MM.1S (cell line): ENCODE measurements around the gene SNX1.

ENCODE experiments used
- CTCF ChIP-seq: fragments of 300-600 bp; sonication (generic); IDR thresholded peaks from 2 replicates; pipeline ENCODE4 v1.5.1; 2016; ENCODE audit warnings: antibody characterized with exemption, low read length, mixed read lengths
- EZH2 ChIP-seq: fragments of 300-600 bp; sonication (generic); optimal IDR thresholded peaks from 2 replicates; pipeline ENCODE3; 2017; ENCODE audit warnings: low read depth, mild to moderate bottlenecking, antibody characterized with exemption, low read length, mixed read lengths
- EZH2phosphoT487 ChIP-seq: fragments of 300-600 bp; sonication (generic); IDR thresholded peaks from 2 replicates; pipeline ENCODE4 v1.6.1; 2018; ENCODE audit warnings: antibody characterized with exemption, low read length

- TF ChIP-seq CTCF (no peak), EZH2 (no peak), EZH2phosphoT487 (no peak)
Measured at GRCh38 chr15:64060716-64061115, 35.1 kb upstream of the SNX1 start.
